SU-DHL-6 (cell line): ENCODE results near the gene EYS.

Experiments
- CTCF ChIP-seq: fragments of 200-600 bp; sonication (generic); IDR thresholded peaks from one replicate; pipeline ENCODE4 v1.5.1; 2017; ENCODE audit warnings: antibody characterized with exemption, mild to moderate bottlenecking, low read length, moderate library complexity; ENCODE audit not compliant: insufficient read depth, poor library complexity, severe bottlenecking
- EZH2phosphoT487 ChIP-seq: fragments of 200-600 bp; sonication (generic), shearing (Covaris generic); conservative IDR thresholded peaks from 2 replicates; pipeline ENCODE4 v1.6.1; 2018; ENCODE audit warnings: mild to moderate bottlenecking, antibody characterized with exemption, low read length, moderate library complexity, mixed read lengths

- no peak for TF ChIP-seq CTCF
- TF ChIP-seq EZH2phosphoT487: no peak
Observed at GRCh38 chr6:64680446-64680845, 1026.6 kb downstream of the EYS start.
